Measurements from ENCODE around the gene KEL. TPM values are rescaled to one million over a fixed set of nuclear protein-coding genes. Genes with fewer than 3 reads are reported as not detected.

The KEL gene
- polyA plus RNA-seq, 2 donors: 0.61 to 1.7 TPM

DNA sequence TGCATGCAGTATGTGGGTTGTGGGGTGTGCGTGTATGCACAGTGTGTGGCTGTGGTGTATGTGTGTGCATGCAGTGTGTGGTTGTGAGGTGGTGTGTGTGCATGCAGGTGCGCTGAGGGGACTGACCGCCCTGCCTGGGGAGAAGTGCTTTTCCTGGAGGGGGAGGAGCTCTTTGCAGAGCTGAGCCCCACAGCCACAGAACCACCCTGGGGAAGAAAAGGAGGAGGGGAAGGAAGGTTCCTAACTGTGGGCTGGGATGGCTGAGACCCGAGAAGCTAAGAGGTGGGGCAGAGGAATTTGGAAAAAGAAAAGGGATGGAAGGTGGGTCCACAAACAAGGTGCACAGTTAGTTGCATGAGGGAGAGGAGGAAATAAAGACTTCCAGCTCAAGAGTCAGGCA is 28.5 kb downstream of the KEL start, which contains the start of gene TRPV5:
TSS of gene TRPV5 (minus strand) at position 123 of the 400 bp plus-strand sequence. CDS start 287 bp downstream, outside the sequence.
- no peak within 1 kb of the TSS for H3K4me3 ChIP-seq (ENCODE audit: low read depth in 1 of 2, low read length in 2 of 2)
- 75 to 81% methylated on average over 4 of the region's 4 CpGs for whole genome bisulfite sequencing, 2 donors
- no peaks in the 10 kb centered on the region for H3K4me1 ChIP-seq (ENCODE audit: control insufficient read depth in 2 of 2, insufficient read depth in 2 of 2, low read length in 1 of 2)
- no peaks in the 10 kb centered on the region for H3K9me3 ChIP-seq (ENCODE audit: control insufficient read depth in 2 of 2, insufficient read depth in 1 of 2, low read depth in 1 of 2, low read length in 1 of 2)
- H3K27me3 ChIP-seq (ENCODE audit: control insufficient read depth in 1 of 2, insufficient read depth in 2 of 2, low read length in 2 of 2): no peaks in the 10 kb centered on the region
- H3K27ac ChIP-seq (ENCODE audit: low read depth in 2 of 2, low read length in 1 of 2): no peak within 1 kb of the TSS
- H3K36me3 ChIP-seq (ENCODE audit: control insufficient read depth in 2 of 2, insufficient read depth in 2 of 2, low read length in 1 of 2): no peaks in the 10 kb centered on the region

- no peaks in the 10 kb centered on the region for H3K27me3 ChIP-seq (ENCODE audit: control insufficient read depth in 1 of 2, insufficient read depth in 2 of 2, low read length in 2 of 2)
- 87% methylated on average over 7 of the region's 7 CpGs for WGBS, 2 donors
- H3K36me3 ChIP-seq (ENCODE audit: control insufficient read depth in 2 of 2, insufficient read depth in 2 of 2, low read length in 1 of 2): no peaks in the 10 kb centered on the region
Observed at GRCh38 chr7:142933092-142933475, 29.1 kb downstream of the KEL start.

GRCh38 chr7:142932386-142933091 is 29.6 kb downstream of the KEL start:
- H3K36me3 ChIP-seq (ENCODE audit: control insufficient read depth in 2 of 2, insufficient read depth in 2 of 2, low read length in 1 of 2): no peaks in the 10 kb centered on the region
- no peak overlapping the region for H3K27ac ChIP-seq (ENCODE audit: low read depth in 2 of 2, low read length in 1 of 2)
- no peaks in the 10 kb centered on the region for H3K9me3 ChIP-seq (ENCODE audit: control insufficient read depth in 2 of 2, insufficient read depth in 1 of 2, low read depth in 1 of 2, low read length in 1 of 2)
- no peaks in the 10 kb centered on the region for H3K4me1 ChIP-seq (ENCODE audit: control insufficient read depth in 2 of 2, insufficient read depth in 2 of 2, low read length in 1 of 2)
- no peaks in the 10 kb centered on the region for H3K27me3 ChIP-seq (ENCODE audit: control insufficient read depth in 1 of 2, insufficient read depth in 2 of 2, low read length in 2 of 2)
- 65 to 74% methylated on average over 5 of the region's 5 CpGs for WGBS, 2 donors
- H3K4me3 ChIP-seq (ENCODE audit: low read depth in 1 of 2, low read length in 2 of 2): no peak overlapping the region

More at GRCh38 chr7:142933092-142933475, 29.1 kb downstream of the KEL start:
- Histone ChIP-seq H3K4me3 (ENCODE audit: low read depth in 1 of 2, low read length in 2 of 2) (no peak overlapping the region), H3K4me1 (ENCODE audit: control insufficient read depth in 2 of 2, insufficient read depth in 2 of 2, low read length in 1 of 2) (no peaks in the 10 kb centered on the region), H3K9me3 (ENCODE audit: control insufficient read depth in 2 of 2, insufficient read depth in 1 of 2, low read depth in 1 of 2, low read length in 1 of 2) (no peaks in the 10 kb centered on the region), H3K27ac (ENCODE audit: low read depth in 2 of 2, low read length in 1 of 2) (no peak overlapping the region)

- Histone ChIP-seq H3K4me3 (ENCODE audit: low read depth in 1 of 2, low read length in 2 of 2) (no peak overlapping the region), H3K9me3 (ENCODE audit: control insufficient read depth in 2 of 2, insufficient read depth in 1 of 2, low read depth in 1 of 2, low read length in 1 of 2) (no peaks in the 10 kb centered on the region), H3K27me3 (ENCODE audit: control insufficient read depth in 1 of 2, insufficient read depth in 2 of 2, low read length in 2 of 2) (no peaks in the 10 kb centered on the region), H3K4me1 (ENCODE audit: control insufficient read depth in 2 of 2, insufficient read depth in 2 of 2, low read length in 1 of 2) (no peaks in the 10 kb centered on the region), H3K27ac (ENCODE audit: low read depth in 2 of 2, low read length in 1 of 2) (no peak overlapping the region), H3K36me3 (ENCODE audit: control insufficient read depth in 2 of 2, insufficient read depth in 2 of 2, low read length in 1 of 2) (no peaks in the 10 kb centered on the region)
- WGBS, 2 donors: 86 to 89% methylated on average over 11 of the region's 11 CpGs
Observed at GRCh38 chr7:142930126-142930730, 31.9 kb downstream of the KEL start.

GRCh38 chr7:142927949-142928348 is 34.2 kb downstream of the KEL start:
- WGBS, 2 donors: 78 to 80% methylated on average over 8 of the region's 8 CpGs

GRCh38 chr7:142927085-142927745 is 34.9 kb downstream of the KEL start:
- Histone ChIP-seq H3K36me3 (ENCODE audit: control insufficient read depth in 2 of 2, insufficient read depth in 2 of 2, low read length in 1 of 2) (no peaks in the 10 kb centered on the region), H3K27ac (ENCODE audit: low read depth in 2 of 2, low read length in 1 of 2) (no peak overlapping the region)
- 56 to 59% methylated on average over 7 of the region's 7 CpGs for WGBS, 2 donors

More at GRCh38 chr7:142927949-142928348, 34.2 kb downstream of the KEL start:
- Histone ChIP-seq H3K4me3 (ENCODE audit: low read depth in 1 of 2, low read length in 2 of 2) (no peak overlapping the region), H3K36me3 (ENCODE audit: control insufficient read depth in 2 of 2, insufficient read depth in 2 of 2, low read length in 1 of 2) (no peaks in the 10 kb centered on the region), H3K9me3 (ENCODE audit: control insufficient read depth in 2 of 2, insufficient read depth in 1 of 2, low read depth in 1 of 2, low read length in 1 of 2) (no peaks in the 10 kb centered on the region), H3K27me3 (ENCODE audit: control insufficient read depth in 1 of 2, insufficient read depth in 2 of 2, low read length in 2 of 2) (no peaks in the 10 kb centered on the region), H3K4me1 (ENCODE audit: control insufficient read depth in 2 of 2, insufficient read depth in 2 of 2, low read length in 1 of 2) (no peaks in the 10 kb centered on the region), H3K27ac (ENCODE audit: low read depth in 2 of 2, low read length in 1 of 2) (no peak overlapping the region)

DNA sequence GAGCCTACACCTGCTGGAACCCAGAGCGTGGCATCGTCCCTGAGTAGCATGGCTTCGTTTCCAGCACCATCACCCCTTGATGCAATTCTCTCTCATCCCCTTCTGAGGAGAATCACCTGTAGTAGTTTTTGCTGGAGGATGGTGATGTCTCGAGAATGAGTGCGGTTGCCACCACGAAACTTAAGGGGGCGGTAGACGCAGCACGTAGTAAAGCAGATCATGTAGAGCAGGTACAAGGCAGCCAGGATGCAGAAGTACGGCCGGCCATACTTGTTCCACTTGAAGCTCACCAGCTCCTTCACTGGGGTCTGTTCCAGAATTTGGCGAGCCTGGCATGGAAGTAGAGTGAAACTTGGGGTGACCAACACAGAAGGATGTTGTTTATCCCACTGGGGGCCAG is 36.8 kb downstream of the KEL start:
- Histone ChIP-seq H3K27ac (ENCODE audit: low read depth in 2 of 2, low read length in 1 of 2) (no peak overlapping the region), H3K4me3 (ENCODE audit: low read depth in 1 of 2, low read length in 2 of 2) (no peak overlapping the region), H3K27me3 (ENCODE audit: control insufficient read depth in 1 of 2, insufficient read depth in 2 of 2, low read length in 2 of 2) (no peaks in the 10 kb centered on the region), H3K4me1 (ENCODE audit: control insufficient read depth in 2 of 2, insufficient read depth in 2 of 2, low read length in 1 of 2) (no peaks in the 10 kb centered on the region), H3K36me3 (ENCODE audit: control insufficient read depth in 2 of 2, insufficient read depth in 2 of 2, low read length in 1 of 2) (no peaks in the 10 kb centered on the region), H3K9me3 (ENCODE audit: control insufficient read depth in 2 of 2, insufficient read depth in 1 of 2, low read depth in 1 of 2, low read length in 1 of 2) (no peaks in the 10 kb centered on the region)
- 75 to 83% methylated on average over 12 of the region's 12 CpGs for WGBS, 2 donors

More at GRCh38 chr7:142927085-142927745, 34.9 kb downstream of the KEL start:
- Histone ChIP-seq H3K9me3 (ENCODE audit: control insufficient read depth in 2 of 2, insufficient read depth in 1 of 2, low read depth in 1 of 2, low read length in 1 of 2) (no peaks in the 10 kb centered on the region), H3K4me3 (ENCODE audit: low read depth in 1 of 2, low read length in 2 of 2) (no peak overlapping the region), H3K4me1 (ENCODE audit: control insufficient read depth in 2 of 2, insufficient read depth in 2 of 2, low read length in 1 of 2) (no peaks in the 10 kb centered on the region), H3K27me3 (ENCODE audit: control insufficient read depth in 1 of 2, insufficient read depth in 2 of 2, low read length in 2 of 2) (no peaks in the 10 kb centered on the region)

DNA sequence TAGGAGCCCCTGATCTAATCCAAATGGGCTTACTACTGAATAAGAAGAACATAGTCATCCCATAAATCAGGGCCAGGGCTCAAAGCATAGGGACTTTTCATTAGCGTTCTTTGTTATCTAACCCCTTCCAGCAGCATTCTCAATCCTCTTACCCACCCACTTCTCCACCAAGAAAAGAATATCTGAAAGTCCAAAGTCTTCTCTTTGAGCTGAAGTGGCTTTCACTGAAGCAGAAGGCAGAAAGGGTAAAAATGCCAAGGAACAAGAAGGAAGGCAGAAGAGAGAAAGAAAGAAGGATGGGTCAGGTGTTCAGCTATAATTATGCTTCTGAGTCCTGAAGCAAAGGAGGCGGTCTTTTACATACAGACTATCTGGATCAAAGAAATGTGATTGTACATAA is 38.8 kb downstream of the KEL start:
- no peaks in the 10 kb centered on the region for H3K9me3 ChIP-seq (ENCODE audit: control insufficient read depth in 2 of 2, insufficient read depth in 1 of 2, low read depth in 1 of 2, low read length in 1 of 2)
- H3K27ac ChIP-seq (ENCODE audit: low read depth in 2 of 2, low read length in 1 of 2): no peak overlapping the region
- H3K27me3 ChIP-seq (ENCODE audit: control insufficient read depth in 1 of 2, insufficient read depth in 2 of 2, low read length in 2 of 2): no peaks in the 10 kb centered on the region
- H3K36me3 ChIP-seq (ENCODE audit: control insufficient read depth in 2 of 2, insufficient read depth in 2 of 2, low read length in 1 of 2): no peaks in the 10 kb centered on the region
- no peak overlapping the region for H3K4me3 ChIP-seq (ENCODE audit: low read depth in 1 of 2, low read length in 2 of 2)
- H3K4me1 ChIP-seq (ENCODE audit: control insufficient read depth in 2 of 2, insufficient read depth in 2 of 2, low read length in 1 of 2): no peaks in the 10 kb centered on the region
- 47 to 49% methylated on average over 2 of the region's 2 CpGs for WGBS, 2 donors

DNA sequence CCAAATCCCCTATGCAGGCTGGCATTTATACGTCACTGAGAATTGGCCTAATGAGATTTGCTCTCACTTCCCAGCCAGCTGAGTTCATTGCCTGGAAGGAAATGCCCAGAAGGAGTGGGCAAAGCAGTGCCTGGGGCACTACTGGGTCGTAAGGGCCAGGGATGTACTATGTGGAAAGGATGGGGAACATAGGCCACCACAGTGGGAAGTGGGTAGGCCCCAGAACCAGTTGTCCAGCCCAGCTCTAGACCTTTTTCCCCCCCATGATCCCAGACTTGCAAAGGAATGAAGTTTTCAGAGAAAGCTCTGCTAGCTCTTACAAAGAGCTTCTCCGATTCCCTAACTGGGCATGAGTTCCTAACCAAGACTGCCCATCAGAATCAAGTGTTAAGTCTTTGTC is 42.5 kb downstream of the KEL start:
- no peak overlapping the region for H3K27ac ChIP-seq (ENCODE audit: low read depth in 2 of 2, low read length in 1 of 2)
- WGBS, 2 donors: 85 to 89% methylated on average over 3 of the region's 3 CpGs
- no peak overlapping the region for H3K4me3 ChIP-seq (ENCODE audit: low read depth in 1 of 2, low read length in 2 of 2)
- H3K9me3 ChIP-seq (ENCODE audit: control insufficient read depth in 2 of 2, insufficient read depth in 1 of 2, low read depth in 1 of 2, low read length in 1 of 2): no peaks in the 10 kb centered on the region
- H3K4me1 ChIP-seq (ENCODE audit: control insufficient read depth in 2 of 2, insufficient read depth in 2 of 2, low read length in 1 of 2): no peaks in the 10 kb centered on the region
- no peaks in the 10 kb centered on the region for H3K27me3 ChIP-seq (ENCODE audit: control insufficient read depth in 1 of 2, insufficient read depth in 2 of 2, low read length in 2 of 2)
- H3K36me3 ChIP-seq (ENCODE audit: control insufficient read depth in 2 of 2, insufficient read depth in 2 of 2, low read length in 1 of 2): no peaks in the 10 kb centered on the region

All from esophagus (tissue), 2 donors.